Endometrial microvascular endothelial cells (primary cell): ENCODE data around the gene AEBP1. TPM values are rescaled to one million over a fixed set of nuclear protein-coding genes. Genes with fewer than 3 reads are reported as not detected.

ENCODE experiments used
- in situ Hi-C: cut with HindIII; loops from 2 replicates; pipeline ENCODE4 v1.10.0; 2017; ENCODE audit warnings: low sequenced_read_pairs, low pct_unique_long_range_greater_than_20kb; ENCODE audit errors: inconsistent ontology term
- total RNA-seq: library from RNA; depleted of rRNA; stranded (reverse); fragments of >200 nt; gene quantifications from one replicate; pipeline ENCODE4 v1.2.3, GENCODE V29; 2015; ENCODE audit errors: inconsistent ontology term

The AEBP1 gene
- total RNA-seq, 1 donor from 2014 or later: 23.8 TPM

DNA sequence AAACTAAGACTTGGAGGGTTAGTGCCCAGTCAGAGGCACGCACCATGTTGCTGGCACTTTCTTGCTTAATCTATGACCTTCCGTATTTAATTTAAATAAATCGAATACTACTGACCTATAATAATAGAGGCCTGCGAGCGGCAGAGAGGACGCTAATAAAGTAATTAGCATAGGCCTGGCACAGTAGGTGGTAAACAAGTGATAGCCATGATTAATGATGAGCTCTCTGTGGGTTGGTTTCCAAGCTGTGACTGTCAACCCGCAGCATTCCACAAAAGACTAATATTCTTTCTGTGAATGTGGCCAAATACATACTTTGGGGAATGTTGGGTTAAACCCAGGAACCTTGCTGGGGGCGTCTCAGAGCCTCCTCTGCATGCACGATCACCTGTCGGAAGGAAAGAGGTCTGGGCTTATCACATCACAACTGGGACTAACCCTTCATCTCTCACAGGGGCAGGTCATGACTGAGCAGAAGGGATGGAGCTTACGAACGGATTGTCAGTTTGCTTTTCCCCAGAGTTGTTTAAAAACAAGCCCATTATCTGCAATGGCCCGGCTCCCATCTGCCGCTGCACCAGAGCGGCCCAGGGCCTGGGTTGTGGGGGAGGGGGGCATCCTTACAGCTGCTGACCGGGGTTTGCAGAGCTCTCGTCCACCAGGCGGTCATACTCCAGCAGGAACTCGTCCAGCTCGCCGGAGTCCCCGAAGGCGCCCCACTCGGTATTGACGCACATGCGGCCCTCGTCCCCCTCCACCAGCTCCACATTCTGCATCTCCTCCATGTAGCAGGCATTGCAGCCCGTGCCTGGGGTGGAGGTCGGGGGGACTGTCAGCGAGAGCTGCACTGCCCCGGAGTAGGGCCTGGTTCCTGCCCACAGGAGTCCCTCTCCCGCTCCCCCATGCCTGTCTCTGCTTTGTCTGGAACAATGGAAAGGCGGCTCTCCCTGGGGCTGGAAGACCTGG lies 43.2 kb downstream of the AEBP1 start:
- in situ Hi-C loops: no loop called here

DNA sequence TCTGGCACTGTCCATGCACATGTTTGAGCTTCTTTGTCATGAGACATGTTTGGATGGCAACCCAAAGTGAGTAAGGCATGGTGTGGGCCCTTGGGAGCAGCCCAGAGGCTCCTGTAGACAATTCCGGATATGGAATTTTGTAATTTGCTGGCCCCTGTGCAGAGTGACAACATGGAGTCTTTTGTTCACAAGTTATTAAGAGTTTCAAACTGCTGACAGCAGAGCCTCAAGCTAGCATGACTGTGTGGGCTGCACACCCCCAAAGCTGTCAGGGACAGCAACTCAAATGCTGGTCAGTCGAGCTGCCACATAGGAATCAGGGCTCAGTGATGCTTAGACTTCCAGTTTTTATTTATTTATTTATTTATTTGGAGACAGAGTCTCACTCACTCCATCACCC lies 44.0 kb downstream of the AEBP1 start:
- in situ Hi-C loops: no loop called here

DNA sequence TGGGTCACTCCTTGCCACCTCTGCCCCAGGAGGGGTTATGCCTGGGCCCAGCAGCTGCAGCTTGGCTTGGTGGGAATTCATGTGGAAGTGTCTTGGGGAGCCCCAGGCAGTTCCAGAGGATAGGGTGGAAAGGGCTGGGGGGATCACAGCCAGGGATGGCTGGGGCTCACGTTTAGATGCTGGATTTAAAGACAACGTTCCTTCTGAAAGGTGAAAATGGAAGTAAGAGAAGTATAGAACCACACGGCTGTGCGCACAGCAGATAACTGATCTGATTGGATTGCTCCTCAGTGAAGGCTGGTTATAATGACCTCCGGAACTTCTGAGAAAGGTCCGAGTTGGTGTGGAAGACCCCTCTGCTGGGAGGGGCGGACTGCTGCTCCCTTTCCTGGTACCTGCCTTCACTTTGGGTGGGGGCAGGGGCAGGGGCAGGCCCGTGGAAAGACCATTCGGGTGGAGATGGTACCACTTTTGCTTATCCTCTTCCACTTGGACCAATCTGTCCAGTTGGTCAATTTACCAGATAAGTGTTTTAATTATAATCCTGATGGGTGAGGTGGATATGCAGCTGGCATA lies 44.9 kb downstream of the AEBP1 start:
- in situ Hi-C loops: no loop called here

DNA sequence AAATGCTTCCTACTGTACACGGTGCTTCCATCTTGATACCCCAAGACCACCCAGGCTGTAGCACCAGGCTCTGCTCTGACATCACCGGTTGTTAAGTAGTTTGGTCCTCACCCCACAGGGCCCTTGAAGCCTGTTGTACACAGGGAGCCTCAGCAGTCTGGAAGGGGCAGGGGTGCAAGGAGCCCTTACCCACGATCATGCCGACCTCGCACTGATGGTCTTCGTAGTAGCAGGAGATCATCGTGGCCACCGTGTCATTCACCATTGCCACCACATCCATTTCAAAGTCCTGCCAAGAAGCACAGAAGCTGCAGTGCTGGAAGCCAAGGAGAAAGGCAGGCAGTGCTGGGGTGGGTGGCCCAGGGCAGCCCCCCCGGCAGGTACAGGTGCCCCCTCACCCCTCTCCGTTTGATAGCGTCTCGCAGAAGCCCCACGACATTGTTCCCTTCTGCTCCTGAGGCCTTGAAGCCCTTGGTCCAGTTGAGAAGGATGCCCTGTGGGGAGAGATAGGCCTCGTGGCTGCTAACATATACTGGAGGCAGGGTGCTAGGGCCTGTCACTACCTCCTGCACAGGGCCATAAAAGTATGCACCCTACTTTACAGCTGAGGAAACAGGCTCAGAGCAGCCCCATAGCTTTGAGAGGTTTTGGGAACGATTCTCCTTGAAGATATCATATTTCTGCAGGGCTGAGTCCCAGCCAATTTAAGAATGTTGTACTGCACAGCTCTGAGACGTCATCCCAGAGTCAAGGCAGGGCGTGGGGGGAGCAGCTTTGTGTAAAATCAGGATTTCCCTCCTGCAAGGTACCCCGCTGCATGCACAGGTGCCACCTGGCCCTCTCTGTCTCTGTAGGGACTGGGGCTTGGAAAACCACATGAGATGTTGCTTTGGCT lies 45.7 kb downstream of the AEBP1 start:
- in situ Hi-C loops: no loop called here

DNA sequence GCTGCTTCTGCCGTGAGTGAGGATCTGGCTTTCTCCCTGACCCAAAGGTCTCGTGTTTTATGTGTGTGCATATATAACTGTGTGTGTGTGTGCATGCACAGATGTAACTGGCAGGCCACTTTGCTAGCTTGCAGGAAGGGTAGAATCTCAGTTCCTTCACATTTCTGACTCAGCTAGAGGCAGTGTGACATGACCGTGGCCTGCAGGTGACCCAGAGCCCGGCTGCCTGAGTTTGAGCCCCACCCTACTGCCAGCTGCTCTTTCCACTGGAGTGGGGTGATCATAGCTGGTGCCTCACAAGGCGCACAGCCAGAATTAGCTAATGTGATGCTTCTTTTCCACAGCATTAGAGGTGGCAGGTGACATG lies 46.3 kb downstream of the AEBP1 start:
- in situ Hi-C loops: no loop called here

DNA sequence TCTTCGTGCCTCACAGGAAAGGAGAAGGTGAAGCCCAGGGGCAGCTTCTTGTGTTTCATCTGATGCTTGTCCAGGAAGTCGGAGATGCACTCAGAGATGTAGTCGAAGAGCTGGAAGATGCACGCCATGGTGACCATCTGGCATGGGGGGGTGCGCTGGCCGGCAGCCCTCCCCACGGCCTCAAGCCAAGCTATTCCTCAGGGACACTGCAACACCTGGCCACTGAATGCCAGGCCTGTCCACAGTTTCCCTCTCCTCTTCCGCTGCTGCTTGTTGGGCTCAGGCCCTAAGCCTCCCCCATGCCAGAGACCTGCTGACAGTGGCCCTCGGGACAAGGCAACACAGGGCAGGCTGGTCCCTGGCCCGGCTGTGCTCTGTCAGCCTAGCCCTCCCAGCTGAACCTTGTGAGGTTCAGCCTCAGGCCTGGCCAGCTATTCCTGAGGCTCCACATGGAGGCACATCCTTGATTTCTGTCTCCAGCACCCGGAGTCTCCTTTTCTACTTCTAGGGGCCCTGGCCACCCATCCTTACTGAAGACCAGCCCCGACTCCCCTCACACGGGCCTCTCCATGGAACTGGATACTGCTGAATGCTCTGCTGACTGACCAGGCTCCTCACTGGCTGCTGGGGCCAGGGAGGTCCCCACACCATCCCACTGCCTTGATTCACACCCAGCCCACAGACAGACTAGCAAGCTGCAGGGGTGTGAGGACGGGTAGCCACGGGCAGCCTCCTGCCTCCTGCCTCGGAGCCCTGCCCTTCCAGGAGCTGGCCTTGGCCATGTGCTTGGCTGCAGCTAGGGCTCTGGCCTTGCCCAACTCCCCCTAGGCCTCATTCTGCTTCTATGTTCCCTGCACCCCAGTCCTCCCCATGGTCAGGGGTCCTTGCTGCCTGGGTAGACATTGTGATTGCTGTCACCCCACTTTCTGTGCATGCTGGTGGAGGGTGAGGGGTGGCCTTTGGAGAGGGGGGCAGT lies 47.1 kb downstream of the AEBP1 start:
- in situ Hi-C loops: no loop called here

DNA sequence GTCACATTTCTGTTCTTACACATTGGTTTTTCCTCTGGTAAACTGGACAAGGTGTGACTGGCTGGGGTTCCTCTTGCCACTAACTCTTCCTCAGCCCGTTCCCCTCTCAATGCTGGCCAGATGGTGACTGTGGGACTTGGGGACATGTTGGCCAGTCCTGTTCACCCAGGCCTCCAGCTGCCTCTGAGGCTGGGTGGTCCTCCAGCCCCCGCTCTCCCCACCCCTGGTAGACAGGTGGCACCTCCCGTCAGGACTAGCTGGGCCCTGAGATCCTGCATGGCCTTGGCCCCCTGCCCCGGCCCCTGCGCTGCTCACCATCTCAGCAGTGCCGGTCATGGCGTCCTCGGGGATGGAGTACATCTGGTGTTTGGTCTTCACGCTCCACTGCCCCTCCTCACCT lies 47.8 kb downstream of the AEBP1 start:
- in situ Hi-C loops: no loop called here

DNA sequence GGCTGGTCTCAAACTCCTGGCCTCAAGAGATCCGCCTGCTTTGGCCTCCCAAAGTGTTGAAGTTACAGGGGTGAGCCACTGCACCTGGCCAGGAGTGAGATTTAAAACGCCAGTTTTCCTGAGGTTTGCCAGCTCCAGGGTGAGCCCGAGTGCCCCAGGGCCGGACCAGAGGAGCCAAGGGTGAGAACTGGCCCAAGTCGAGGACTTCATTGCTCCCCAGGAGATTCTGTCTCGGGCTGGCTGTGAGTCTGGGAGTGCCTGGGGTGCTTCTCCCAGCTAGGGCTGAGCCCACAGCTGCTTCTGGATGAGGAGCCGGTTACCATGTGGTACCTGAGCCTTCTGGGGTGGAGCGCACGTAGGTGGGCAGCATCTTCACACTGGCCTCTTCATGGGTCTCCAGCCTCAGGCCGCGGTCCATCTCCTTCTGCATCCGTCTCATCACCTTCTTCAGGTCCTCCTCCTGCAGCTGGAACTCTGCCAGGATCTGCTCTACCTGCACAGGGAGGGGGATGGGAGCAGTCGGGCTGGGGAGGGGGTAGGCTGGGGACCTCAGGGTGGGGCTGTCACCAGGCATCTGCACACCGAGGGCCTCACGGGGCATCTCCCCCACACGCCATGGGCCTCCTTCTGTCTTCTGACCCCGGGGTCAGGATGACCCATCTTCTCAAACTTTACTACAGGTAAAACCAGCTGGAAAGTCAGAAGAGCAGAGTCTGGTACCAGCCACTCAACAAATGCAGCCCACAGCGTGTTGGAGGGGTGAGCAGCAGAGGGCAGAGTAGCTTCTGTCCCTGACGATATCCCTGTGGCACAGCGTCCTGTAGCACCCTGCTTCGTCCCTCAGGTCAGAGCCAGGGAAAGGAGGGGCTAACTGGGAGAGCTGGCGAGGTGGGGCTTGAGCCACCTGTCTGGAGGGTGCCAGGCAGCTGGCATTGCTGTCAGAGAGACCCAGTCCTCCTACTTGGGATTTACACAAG lies 49.1 kb downstream of the AEBP1 start:
- in situ Hi-C loops: no loop called here

DNA sequence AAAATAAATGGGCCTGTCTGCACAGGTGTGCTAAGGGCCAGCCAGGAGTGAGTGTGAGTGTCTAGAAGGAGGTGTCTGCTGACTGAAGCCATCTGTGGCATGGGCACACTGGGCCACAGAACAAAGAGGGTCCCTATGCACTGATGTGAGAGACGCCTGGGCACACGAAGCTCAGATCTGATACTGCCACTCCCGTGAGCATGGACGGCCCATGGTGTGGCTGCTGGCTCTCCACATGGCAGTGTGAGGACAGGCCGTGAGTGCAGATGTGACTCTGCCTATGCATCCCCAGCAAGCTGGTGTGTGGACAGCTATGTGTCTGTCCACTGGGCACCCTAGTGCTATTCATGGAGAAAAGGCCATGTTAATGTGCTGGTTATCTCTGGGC lies 49.8 kb downstream of the AEBP1 start:
- in situ Hi-C loops: no loop called here

DNA sequence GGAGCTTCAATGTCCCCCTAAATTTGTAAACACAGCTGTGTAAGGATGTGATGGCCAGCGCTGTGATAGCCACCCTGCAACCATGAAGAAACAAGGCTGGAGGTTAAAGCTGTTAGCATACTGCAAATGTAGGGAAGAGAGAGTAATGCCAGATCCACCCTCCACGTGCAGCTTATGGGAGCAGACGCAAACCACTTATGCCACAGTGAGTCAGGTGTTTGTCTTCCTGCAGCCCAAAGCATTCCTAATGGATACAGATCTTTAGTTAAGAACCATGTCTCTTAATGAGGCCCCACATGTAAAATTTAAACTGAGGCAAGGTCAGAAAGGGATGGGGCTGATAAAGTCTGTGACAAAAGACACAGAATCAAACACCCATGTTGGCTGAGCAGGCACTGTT lies 50.6 kb downstream of the AEBP1 start:
- in situ Hi-C loops: no loop called here

DNA sequence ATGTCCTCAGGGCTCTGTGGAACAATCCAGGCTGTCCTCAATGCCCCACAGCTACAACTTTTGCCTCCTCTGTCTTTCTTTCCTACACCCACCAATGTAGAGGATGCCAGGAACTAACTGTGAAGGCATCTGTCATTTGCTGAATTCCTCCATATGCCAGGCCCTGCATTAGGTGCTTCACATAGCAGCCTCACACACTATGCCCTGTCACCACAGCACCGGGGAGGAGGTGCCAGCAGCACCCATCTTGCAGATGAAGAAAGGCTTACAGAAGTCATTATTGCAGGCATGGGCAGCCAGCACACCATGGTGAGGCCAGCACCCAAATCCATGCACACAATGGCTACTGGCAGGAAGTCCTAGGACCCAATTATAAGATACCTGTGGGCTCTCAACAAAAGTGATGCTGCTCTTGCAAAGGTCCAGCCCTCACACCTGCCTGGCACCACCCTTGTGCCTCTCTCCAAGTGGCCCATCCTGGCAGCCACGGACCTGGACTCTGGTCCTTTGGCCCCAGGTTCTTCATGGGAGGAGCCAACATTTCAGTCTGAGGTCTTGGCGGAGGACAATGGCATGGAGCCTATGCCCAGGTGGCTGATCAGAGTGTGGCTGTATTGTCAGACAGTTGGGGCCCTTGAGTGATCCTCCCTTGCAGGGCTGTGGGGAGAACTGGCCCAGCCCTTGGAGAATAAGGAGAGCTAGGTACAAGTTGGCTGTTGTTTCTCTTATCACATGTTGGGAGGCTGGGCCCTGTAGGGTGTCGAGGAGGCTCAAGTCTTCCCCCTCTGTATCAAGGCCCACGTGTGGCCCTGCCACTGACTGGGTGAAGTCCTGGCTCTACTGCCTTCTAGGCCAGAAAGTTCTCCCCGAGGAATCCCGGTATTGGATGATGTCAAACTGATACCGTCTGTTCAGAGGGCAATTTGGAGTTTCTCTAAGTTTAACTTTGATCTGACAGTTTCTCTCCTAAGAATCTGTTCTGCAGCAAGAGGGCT lies 51.3 kb downstream of the AEBP1 start:
- in situ Hi-C loops: no loop called here

DNA sequence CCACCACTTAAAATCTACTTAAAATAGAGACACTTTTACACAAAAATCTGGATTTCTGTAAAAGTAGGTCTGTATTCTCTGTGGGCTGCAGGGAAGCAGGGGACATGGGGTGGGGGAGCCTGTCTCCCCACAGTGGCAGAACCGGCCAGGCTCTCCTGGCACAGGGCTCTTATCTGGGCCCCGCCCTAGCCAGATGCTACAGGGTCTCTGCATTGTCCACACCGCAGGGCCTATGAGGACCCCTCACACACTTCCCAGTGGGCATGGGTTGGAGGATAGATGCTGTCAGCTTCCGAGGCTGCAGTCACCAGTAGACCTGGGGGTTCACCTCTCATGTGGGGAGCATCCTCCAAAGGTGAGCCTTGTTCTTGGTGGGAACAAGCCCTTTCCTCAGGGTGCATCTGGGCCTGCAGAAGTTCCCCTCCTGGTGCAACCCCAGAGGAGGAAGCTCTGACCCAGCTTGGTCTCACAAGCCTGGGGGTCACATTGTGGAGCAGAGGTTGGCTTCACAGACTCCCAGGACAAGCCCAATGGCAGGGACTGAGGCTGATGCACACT lies 52.4 kb downstream of the AEBP1 start:
- in situ Hi-C loops: no loop called here

DNA sequence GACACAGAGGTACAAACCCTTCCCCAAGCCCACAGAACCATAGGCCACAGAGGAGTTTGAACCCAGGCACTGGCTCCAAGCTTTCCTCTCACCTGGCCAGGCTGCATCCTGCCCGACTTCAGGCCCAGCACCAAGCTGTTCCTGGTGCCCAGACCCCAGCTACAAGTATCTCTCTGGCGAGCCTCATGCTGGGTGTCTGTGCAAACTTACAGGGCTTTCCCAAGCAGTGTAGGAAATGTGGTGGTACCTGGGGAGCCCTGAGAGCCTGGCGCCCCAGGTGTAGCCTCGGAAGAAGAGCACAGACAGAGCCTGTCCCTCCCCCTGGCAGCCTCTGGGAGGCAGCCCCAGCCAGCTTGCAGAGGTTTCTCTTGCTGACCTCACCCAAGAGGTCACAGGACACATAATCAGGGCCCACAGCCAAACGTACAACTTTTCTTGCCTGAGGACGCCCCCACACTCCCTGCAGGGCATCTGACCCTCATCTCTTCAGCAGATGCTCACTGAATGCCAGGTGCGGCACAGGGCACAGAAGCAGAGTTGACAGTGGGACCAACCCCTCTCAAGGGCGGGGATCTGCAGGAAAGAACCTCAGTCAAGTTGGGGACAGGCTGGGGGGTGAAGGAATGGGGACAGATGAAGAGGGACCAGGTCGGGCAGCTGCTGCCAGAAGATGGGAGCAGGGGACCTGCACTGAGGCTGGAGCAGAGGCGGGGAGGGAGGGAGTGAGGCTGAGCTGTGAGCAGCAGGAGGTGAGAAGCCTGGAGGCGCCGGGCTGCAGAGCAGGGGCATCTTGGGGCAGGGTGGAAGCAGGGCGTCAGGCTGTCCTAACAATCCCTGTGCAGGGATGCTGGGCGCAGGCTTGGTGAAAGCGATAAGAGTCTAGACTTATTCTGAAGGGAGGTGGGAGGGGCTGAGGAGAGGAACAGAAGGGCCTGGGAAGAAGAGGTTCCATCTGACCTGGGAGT lies 53.3 kb downstream of the AEBP1 start:
- in situ Hi-C loops: no loop called here

DNA sequence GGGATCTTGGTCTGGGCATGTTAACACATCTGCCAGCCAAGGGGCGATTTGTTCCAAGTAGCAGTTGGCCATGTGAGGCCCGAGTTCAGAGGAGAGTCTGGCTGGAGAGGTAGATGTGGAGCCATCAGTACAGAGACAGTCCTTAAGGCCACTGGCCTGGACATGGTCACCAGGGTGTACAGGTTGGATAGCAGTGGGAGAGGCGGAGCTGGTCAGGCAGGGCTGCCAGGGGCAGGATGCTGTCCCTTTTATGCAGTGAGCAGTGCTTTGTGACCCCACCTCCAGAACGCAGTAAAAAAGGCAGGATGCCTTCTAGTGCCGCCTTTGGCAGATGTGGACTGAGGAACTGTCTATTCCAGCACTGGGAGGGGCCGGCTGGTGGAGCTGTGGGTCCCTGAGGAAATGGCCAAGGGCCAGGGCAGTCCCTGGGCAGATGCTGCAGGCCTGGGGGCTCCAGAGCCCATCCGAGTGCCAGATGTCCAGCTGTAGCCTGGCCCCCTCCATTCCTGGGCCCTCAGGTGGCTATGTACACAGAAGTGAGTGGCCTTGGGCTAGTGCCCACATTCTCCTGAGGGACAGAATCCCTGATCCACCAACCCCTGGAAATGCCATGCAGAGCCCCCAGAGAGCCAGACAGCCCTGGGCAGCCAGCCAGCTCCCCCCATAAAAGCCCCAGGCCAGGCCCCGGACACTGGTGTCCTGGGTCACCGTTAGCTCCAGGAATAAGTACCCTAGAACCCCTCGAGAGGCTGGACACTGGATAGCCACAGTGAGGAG lies 54.1 kb downstream of the AEBP1 start:
- in situ Hi-C loops: no loop called here
